AG10803 (cell line): Measurements from ENCODE around the gene TIGD1.

ENCODE experiments used
- DNase-seq: peaks from one replicate; pipeline ENCODE4 v3.0.0; 2010; ENCODE audit warnings: low read depth
- H3K4me3 ChIP-seq: 2 replicates; pipeline ENCODE4 v1.5.1; 2011; ENCODE audit warnings: mild to moderate bottlenecking, low read length, control low read depth
- TF ChIP-seq, protein P1 (sequence below): conservative IDR thresholded peaks from 2 replicates; pipeline ENCODE4 v1.5.1; 2011; ENCODE audit warnings: mild to moderate bottlenecking, low read length, control low read depth, inconsistent platforms

The TIGD1 gene

DNA sequence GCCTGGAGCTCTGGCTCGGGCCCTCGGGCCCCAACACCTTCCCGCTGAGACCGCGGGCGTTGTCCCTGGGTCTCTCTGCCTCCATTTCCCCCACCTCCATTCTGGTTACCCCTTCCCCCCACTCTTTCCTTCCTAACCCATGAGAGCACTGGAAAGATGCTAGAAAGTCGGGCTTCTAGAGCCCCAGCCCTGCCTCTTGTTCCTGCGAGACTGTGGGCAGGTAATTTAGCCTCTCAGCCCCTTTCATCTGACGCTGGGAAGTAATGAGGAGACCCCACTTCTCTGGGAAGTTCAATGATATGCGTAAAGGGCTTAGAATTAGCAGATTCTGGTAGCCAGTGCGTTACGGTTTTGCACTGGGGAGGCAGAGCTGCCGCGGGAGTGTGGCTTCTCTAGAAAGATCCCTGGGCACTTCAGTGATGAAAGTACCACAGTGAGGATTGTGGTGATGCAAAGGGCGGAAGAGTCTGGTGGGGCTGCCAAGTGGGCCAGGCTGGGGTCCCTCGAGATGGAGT, 46.5 kb downstream of the TIGD1 start:
- TF ChIP-seq, protein P1, sequence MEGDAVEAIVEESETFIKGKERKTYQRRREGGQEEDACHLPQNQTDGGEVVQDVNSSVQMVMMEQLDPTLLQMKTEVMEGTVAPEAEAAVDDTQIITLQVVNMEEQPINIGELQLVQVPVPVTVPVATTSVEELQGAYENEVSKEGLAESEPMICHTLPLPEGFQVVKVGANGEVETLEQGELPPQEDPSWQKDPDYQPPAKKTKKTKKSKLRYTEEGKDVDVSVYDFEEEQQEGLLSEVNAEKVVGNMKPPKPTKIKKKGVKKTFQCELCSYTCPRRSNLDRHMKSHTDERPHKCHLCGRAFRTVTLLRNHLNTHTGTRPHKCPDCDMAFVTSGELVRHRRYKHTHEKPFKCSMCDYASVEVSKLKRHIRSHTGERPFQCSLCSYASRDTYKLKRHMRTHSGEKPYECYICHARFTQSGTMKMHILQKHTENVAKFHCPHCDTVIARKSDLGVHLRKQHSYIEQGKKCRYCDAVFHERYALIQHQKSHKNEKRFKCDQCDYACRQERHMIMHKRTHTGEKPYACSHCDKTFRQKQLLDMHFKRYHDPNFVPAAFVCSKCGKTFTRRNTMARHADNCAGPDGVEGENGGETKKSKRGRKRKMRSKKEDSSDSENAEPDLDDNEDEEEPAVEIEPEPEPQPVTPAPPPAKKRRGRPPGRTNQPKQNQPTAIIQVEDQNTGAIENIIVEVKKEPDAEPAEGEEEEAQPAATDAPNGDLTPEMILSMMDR: no peak
- no peak for DNase-seq
- H3K4me3 ChIP-seq: no peak overlapping the region

DNA sequence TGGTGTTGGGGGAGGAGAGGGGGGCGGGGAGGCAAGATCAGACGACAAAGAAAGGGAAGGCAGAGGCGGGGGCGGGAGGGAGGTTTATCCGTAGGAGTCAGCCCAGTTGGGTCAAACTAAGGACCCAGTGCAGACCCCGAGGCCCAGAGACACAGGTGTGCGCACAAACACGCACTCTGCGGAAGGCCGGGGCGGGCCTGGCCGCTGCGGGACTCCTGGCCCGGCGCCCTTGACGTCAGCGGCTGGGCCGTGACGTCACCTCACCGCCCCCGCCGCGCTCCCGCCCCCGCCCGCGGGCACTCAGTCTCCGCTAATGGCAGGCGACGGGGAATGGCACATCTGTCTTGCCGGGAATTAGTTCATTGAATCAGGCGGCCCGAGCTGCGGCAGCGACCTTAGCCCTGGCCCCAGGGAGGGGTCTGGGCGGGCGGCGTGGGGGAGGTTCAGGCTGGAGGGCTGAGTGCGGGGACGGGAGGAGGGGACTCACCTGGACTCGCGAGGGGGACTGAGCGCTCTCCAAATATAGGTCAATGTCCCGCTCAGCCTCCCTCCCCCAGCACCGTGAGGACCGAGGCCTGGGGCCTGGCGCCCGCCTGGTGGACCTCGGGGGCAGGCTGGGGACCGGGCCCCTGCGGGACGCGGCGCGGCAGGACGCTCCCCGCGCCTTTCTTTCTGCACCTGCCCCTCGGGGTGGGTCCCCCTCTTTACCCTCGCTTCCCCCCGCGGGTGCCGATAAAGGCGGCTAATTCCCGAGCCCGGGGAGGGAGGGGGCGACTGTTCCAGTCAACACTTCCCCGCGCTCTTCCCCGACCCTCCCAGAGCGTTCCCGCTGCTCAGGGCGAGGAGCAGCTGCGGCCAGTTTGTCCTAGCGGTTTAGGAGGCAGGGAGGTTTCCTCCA, 47.2 kb downstream of the TIGD1 start:
- TF ChIP-seq, protein P1: no peak
- no peak overlapping the region for H3K4me3 ChIP-seq

DNA sequence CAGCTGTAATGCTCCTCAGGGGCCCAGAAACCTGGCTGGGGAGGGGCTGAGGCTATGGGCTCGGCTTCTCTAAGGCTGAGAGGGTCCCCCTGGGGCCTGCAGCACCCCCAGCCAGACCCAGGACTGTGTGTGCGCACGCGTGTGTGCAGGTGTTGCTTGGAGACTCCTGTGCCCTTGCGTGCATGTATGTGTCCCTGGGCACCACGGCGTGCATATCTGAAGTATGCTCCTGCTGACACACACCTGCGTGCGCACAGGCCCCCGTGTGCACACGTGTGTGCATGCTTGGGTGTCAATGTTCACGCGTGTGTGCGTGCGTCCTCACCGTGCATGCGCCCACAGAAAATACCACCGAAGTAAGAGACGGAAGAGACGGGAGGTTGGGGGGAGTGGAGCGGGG, 47.8 kb downstream of the TIGD1 start:
- H3K4me3 ChIP-seq: no peak overlapping the region
- no peak for DNase-seq
- TF ChIP-seq, protein P1: no peak

More for the DNA sequence above, 47.2 kb downstream of the TIGD1 start:
- no peak for DNase-seq

DNA sequence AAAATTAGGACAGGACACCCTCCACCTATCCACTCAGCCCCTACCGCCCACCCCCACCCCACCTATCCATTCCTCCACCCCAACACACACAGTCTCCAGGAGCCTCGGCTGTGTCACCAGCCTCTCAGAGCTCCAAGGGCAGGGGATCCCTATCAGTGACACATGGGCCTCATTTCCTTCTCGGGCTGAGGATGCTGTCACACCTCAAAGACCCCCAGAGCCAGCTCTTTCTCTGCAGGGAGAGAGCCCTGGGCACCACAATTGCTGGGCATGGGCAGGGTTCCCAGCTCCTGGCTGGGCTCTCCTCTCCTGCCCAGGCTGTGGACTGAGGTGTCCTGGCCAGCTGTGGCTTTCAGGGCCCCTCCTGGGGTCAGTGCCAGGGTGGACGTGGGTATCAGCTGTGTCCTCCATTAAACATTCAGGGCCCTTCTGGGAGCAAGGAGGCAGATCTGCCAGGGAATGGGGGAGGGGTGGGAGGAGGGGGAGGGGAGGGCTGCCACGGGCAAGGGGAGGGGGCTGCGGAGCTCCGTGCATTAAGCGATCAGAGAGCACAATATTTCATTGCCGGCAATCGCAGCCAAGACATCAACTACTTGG, 48.5 kb downstream of the TIGD1 start:
- no peak overlapping the region for H3K4me3 ChIP-seq
- no peak for DNase-seq
- TF ChIP-seq, protein P1: no peak

DNA sequence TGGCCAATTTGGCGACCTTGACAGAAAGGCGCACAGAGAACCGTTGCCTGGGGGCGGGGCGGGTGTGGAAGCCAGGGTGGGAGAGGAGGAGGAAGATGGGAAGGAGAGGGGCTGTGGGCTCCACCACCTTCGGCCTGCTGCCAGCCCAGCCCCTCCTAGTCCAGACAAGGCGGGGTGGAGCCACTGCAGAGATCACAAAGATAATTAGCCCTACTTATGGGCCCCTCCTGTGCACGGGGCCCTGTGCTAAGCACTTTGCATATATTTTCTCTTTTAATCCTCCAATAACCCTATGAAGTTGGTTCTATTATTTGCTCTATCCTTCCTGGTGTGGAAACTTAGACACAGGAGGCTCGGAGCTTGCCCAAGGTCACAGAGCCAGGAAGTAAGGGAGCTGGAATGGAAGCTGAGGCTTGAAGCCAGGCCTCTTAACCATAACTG, 49.0 kb downstream of the TIGD1 start:
- TF ChIP-seq, protein P1: no peak
- H3K4me3 ChIP-seq: no peak overlapping the region
- DNase-seq: no peak

DNA sequence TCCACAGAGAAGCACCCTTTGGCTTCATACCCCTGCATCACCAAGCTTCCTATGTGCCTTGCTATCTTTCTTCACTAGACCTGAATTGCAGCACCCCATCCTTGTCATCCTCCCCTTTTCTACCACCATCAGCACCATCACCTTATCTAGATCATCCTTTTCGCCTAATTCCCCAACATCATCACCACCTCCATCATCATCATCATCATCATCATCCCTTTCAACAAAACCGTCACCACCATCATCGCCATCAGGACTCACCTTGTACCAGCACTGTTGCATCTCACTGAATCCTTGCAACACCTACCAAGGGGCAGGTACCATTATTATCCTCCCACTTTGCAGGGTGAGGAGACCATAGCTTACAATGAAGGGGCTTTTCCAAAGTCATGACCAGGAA, 51.9 kb downstream of the TIGD1 start:
- DNase-seq: no peak
- H3K4me3 ChIP-seq: no peak overlapping the region
- TF ChIP-seq, protein P1: no peak
